PC-9 (cell line): ENCODE results near the gene IFITM1.

Experiments
- CTCF ChIP-seq: fragments of 200-600 bp; sonication (generic); conservative IDR thresholded peaks from 2 replicates; pipeline ENCODE4 v1.6.1; 2017; ENCODE audit warnings: mixed run types, antibody characterized with exemption, mild to moderate bottlenecking, moderate library complexity
- EZH2 ChIP-seq: fragments of 200-600 bp; sonication (generic); IDR thresholded peaks from 2 replicates; pipeline ENCODE4 v1.8.0; 2017; ENCODE audit warnings: antibody characterized with exemption, low read depth

GRCh38 chr11:293852-294661, 19.8 kb upstream of the IFITM1 start:
- TF ChIP-seq CTCF, result no peak
- TF ChIP-seq EZH2, result no peak
